ENCODE results near the gene ZNF14.
"Not testable (repeated sequence)": the region's sequence is repeated elsewhere in the genome, so short reads cannot be mapped to it uniquely, and the experiment has no call there.

Gene ZNF14

DNA sequence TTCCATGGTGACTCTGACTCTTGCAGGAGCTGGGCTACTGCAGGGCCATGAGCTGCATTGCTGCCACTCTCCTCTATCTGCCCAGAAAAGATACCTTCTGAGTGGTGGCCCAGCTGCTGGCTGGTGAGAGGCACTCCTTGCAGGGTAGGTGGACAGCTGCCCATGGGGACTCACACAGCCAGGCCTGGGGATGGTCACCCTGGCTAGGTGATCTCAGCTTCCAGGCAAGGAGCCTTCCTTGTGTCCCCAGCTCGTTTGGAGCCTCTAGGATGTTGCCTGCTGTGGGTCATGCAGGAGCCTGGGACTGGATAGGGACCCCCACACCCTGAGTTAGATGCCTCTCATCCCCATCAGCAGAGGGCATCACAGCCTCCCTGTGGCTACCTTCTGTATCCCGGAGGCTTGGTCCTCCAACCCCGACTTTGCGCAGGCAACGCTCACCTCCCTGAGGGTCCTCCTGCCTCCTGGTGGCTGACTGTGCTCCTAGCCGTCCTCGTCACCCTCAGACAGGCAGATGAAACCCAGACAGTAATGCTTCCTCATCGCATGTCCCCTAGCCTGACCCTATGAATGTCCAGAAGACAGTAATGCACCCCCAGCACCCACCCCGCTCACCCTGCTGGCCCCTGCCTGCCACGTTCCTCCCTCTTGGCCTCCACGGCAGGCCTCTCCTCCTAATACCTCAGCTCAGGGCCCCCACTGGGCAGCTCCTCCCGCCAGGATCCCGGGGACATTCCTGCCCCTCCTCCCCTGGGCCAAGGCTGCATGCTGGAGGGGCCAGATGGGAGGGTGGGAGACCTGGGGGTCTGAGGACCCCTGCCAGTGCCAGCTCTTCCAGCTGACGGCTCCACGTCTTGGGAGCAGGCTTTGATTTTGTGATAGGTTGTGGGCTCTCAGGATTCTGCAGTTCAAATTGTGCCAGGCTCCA is 13.6 kb upstream of the ZNF14 start:
- no peak for DNase-seq

DNA sequence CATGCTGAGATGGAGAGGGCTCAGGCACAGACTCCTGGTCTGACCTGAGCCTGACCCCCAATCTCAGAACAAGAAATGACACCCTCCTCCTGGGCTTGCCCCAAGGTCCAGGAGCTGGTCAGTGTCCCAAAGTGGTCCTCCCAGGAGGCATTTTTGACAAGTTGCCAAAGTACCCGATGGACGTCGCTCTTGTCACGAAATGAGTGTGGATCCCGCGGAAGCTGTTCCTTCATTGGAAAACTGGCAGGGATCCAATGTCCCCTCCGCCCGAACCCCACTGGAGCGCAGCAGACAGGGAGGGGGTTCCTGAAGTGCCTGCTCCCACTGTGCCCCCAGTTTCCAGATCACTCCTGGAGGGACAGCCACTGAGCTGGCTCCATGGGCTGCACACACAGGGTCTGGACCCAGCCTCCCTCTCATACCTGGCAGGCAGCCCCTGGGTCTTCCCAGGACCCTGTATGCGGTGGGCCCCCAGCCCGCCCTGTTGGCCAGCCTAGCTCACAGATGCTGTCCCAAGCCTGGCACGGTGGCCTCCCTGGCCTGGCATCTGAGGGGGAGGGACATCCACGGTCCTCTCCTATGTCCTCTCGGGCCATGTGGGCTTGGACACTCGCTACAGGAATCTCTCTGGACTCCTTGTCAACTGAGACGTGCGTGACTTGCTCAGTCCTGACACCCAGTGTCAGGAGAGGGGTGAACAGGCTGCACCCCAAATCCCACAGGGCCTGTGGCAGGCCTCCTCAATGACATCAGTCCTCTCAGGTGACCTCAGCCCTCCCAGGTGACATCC is 12.8 kb upstream of the ZNF14 start:
- DNase-seq = peak; percentile 14

GRCh38 chr19:19744641-19745040 is 11.7 kb upstream of the ZNF14 start:
- no peak for DNase-seq

DNA sequence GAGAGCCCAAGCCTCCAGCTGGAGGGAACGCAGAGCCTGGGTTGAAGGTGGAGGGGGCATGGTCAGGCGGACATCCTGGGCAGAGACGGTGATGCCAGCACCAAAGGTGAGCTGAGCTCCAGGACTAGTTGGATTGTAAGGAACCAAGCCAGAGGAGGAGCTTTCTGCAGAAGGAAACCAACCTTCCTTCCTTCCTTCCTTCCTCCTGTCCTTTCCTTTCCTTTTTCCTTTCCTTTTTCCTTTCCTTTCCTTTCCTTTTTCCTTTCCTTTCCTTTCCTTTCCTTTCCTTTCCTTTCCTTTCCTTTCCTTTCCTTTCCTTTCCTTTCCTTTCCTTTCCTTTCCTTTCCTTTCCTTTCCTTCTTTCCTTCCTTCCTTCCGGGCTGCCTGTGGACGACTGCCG is 11.0 kb upstream of the ZNF14 start:
- DNase-seq = not testable (repeated sequence)

DNA sequence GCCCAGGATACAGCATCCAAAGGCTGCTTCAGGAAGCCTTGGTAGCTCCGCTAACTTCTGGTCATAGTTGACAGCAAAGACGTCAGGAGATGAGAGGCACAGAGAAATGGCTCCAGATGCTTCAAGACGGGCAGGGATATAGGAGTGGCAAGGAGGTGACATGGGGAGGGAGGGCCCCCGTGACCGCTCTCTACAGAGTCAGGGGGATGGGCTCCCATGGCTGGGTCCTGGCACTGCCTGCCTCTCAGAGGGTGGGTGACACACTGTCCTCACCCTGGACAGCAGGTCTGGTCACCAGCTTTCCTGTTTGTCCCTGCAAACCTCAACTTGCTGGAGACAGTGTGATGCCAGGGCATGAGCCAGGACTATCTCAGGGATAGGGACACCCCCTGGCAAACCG is 10.3 kb upstream of the ZNF14 start:
- no peak for DNase-seq

- DNase-seq = no peak
Measured at GRCh38 chr19:19742773-19743172, 9.9 kb upstream of the ZNF14 start.

GRCh38 chr19:19741184-19741583 is 8.3 kb upstream of the ZNF14 start:
- DNase-seq = no peak

DNA sequence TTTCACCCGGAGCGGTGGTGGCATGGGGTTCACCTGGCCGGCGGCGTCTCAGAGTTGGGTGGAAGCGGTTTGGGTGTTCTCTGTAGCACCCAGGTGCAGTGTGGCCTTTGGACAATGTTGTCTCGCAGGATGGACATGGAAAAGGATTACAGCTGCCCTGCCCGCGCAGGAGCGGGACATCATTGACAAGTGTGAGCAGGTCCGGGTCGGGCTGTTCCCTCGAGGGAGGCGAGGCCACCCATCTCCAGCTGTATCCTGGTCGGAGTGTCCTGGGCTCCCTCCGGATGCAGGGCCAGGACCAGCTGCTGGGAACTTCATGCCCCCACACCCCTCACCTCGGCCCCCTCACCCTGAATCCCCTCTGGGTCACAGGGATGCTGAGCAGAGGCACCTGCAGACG is 7.8 kb upstream of the ZNF14 start:
- no peak for DNase-seq

DNA sequence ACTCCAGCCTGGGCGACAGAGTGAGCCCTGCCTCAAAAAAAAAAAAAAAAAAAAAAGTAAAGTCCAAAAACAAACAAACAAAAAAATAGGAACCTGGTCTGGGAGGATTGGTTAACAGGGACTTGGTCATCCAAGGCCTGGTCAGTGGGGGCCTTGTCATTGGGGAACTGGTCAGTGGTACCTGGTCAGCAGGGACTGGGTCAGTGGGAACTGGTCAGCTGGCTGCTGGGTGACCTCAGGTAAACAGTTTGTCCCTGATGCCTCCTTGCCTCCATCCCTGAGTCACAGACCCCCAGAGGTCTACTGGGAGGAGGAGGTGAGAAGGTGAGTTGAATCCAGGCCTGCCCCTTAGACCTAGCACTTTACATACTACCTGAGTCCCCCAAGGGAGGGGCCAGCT is 5.7 kb upstream of the ZNF14 start:
- no peak for DNase-seq

DNA sequence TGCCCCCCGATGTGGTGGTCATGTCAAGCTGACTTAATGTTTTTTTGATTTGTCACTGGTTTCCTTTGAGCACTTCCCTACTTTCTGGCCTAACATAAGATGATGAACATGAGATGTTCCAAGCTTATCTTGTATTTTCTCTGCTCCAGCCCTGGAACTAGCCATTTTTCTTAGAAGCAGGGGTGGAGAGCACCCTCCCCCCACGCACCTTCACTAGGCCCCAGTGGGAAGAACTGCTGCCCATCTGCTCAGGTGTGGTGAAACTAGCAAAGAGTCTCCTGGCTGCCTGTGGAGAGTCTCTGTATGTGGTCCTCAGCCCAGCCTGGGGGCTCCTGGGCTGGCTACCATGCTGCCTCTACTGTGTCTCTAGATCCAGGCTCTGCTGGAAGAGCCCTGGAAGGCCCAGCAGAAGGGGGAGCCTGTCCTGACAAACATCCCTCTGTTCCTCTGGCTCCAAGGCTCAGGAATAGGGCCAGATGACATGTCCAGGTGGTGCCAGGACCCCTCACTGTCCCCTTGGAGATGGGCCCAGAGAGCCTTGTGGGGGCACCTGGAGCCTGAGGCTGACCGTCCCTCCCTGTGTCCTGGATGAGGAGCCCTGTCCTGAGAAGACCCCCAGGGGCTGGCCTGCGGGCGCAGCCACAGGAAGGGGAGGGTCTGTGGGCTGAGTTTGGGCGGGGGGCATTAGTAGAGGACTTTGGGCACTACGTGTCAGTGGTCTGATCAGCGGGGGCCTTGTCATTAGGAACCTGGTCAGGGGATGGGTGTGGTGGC is 4.8 kb upstream of the ZNF14 start:
- no peak for DNase-seq

- DNase-seq = no peak
Measured at GRCh38 chr19:19721896-19722295, 11.0 kb downstream of the ZNF14 start.

DNA sequence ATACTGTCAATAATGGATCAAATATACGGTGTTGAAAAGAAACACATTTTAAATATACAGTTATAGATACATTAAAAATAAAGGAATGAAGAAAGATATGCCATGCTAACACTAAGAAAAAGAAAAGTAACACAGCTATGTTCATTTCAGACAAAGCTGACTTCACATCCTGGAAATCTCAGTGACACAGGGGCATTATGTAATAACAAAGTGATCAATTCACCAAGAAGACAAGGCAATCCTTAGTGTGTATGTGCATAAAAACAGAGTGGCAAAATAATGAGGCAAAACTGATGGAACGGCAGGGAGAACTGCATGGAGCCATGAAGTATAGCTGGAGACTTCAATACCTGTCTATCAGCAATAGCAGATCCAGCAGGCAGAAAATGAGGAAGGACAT is 13.1 kb downstream of the ZNF14 start:
- no peak for DNase-seq

- DNase-seq = no peak
Measured at GRCh38 chr19:19711934-19712828, 20.7 kb downstream of the ZNF14 start.

DNA sequence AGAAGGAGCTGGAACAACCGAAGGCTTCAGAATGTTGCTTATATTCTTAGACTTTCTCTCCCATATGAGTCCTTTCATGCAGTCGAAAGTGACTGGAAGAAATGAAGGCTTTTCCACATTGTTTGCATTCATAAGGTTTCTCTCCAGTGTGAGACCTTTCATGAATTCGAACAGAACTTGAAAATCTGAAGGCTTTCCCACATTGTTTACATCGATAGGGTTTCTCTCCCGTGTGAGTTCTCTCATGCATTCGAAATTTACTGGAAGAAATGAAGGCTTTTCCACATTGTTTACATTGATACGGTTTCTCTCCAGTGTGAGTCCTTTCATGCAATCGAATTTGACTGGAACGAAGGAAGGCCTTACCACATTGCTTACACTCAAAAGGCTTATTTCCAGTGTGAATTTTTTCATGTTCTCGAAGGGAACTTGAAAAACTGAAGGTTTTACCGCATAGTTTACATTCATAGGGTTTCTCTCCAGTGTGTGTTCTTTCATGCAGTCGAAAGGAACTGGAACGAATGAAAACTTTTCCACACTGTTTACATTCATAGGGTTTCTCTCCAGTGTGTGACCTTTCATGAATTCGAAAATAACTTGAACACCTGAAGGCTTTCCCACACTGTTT is 21.5 kb downstream of the ZNF14 start:
- no peak for DNase-seq

GRCh38 chr19:19710506-19710905 is 22.4 kb downstream of the ZNF14 start:
- DNase-seq = no peak

GRCh38 chr19:19704836-19705235 is 28.1 kb downstream of the ZNF14 start:
- no peak for DNase-seq

DNA sequence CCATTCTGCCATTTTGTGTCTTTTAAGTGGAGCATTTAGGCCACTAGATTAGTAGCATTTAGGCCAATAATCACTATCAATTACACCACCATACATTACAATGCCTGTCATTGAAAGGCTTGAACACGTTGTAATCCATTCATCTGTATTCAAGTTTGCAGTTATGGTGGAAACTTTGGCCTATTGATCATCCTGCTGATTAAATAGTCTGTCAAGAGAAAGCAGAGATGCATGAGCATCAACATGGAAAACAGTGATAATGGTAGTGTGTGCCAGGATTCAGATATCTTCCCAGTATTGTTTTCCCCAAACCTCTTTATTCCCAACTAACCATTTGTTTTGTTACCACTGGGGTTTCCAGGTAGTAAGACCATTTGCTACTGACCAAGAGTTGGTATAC is 32.4 kb downstream of the ZNF14 start:
- not testable (repeated sequence) for DNase-seq

GRCh38 chr19:19697589-19697988 is 35.3 kb downstream of the ZNF14 start:
- DNase-seq = no peak

DNA sequence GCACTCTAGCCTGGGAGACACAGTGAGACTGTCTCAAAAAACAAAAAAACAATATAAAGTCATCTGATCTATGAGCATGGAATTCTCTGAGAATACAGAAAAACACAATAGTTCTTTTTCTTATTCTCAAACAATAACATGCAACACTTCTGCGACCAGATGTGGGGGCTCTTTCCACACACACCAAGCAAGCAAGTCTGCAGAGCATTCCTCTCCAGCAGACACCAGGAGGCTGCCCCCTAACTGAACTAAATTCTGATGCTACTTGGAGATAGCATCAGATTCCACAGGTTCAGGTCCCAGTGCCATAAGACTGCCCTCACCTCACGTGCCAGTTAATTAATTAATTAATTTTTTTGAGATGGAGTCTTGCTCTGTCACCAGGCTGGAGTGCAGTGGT is 36.5 kb downstream of the ZNF14 start:
- DNase-seq = no peak

DNA sequence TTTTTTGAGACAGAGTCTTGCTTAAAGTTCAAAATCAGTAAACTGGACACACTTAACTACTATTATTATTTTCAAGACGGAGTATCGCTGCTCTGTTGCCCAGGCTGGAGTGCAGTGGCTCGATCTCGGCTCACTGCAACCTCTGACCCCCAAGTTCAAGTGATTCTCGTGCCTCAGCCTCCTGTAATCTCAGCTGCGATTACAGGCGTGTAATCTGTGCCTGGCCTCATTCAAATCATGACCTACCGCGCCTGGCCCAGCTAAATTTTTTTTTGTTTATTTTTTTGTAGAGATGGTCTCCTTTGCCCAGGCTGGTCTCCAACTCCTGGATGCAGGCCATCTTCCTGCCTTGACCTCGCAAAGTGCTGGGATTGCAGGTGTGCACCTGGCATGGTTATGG is 41.2 kb downstream of the ZNF14 start:
- DNase-seq = no peak

- DNase-seq = not testable (repeated sequence)
Measured at GRCh38 chr19:19689023-19689422, 43.9 kb downstream of the ZNF14 start.

GRCh38 chr19:19687090-19687489 is 45.8 kb downstream of the ZNF14 start:
- DNase-seq = no peak
